ENCODE results near the gene ERVK3-1.
"Not testable (repeated sequence)": the region's sequence is repeated elsewhere in the genome, so short reads cannot be mapped to it uniquely, and the experiment has no call there.

The ERVK3-1 gene

GRCh38 chr19:58305065-58305931 is at the start of gene ERVK3-1:
Gene ERVK3-1, plus strand, starts transcription at chr19:58305377. Its CDS starts 6,792 bp downstream, at chr19:58312169.
- DNase-seq (ENCODE audit: low read depth), result peak; percentile 86

GRCh38 chr19:58258259-58258658 is 46.9 kb upstream of the ERVK3-1 start:
- not testable (repeated sequence) for DNase-seq (ENCODE audit: low read depth)

GRCh38 chr19:58261600-58261967 is 43.6 kb upstream of the ERVK3-1 start:
- no peak for DNase-seq (ENCODE audit: low read depth)

GRCh38 chr19:58261968-58262921 is 42.9 kb upstream of the ERVK3-1 start:
- DNase-seq (ENCODE audit: low read depth), result no peak

- DNase-seq (ENCODE audit: low read depth), result no peak
Measured at GRCh38 chr19:58262922-58263296, 42.3 kb upstream of the ERVK3-1 start.

- no peak for DNase-seq (ENCODE audit: low read depth)
Measured at GRCh38 chr19:58265100-58265499, 40.1 kb upstream of the ERVK3-1 start.

GRCh38 chr19:58268344-58268743 is 36.8 kb upstream of the ERVK3-1 start:
- no peak for DNase-seq (ENCODE audit: low read depth)

- no peak for DNase-seq (ENCODE audit: low read depth)
Measured at GRCh38 chr19:58274771-58275201, 30.4 kb upstream of the ERVK3-1 start.

- no peak for DNase-seq (ENCODE audit: low read depth)
Measured at GRCh38 chr19:58275564-58275963, 29.6 kb upstream of the ERVK3-1 start.

GRCh38 chr19:58277197-58277596 is 28.0 kb upstream of the ERVK3-1 start:
- no peak for DNase-seq (ENCODE audit: low read depth)

- no peak for DNase-seq (ENCODE audit: low read depth)
Measured at GRCh38 chr19:58277748-58278540, 27.2 kb upstream of the ERVK3-1 start.

GRCh38 chr19:58278541-58279041 is 26.6 kb upstream of the ERVK3-1 start, which contains the start of gene ZNF8:
Gene ZNF8, plus strand, starts transcription at chr19:58278955. Its CDS starts 127 bp downstream, at chr19:58279082.
- DNase-seq (ENCODE audit: low read depth), result peak; percentile 91

- no peak for DNase-seq (ENCODE audit: low read depth)
Measured at GRCh38 chr19:58279042-58279924, 25.9 kb upstream of the ERVK3-1 start.

GRCh38 chr19:58279925-58280316 is 25.3 kb upstream of the ERVK3-1 start:
- DNase-seq (ENCODE audit: low read depth), result no peak

GRCh38 chr19:58284199-58284598 is 21.0 kb upstream of the ERVK3-1 start:
- DNase-seq (ENCODE audit: low read depth), result no peak

GRCh38 chr19:58291943-58292342 is 13.2 kb upstream of the ERVK3-1 start:
- no peak for DNase-seq (ENCODE audit: low read depth)

GRCh38 chr19:58294743-58295374 is 10.3 kb upstream of the ERVK3-1 start:
- DNase-seq (ENCODE audit: low read depth), result no peak

- no peak for DNase-seq (ENCODE audit: low read depth)
Measured at GRCh38 chr19:58296104-58296503, 9.1 kb upstream of the ERVK3-1 start.

- DNase-seq (ENCODE audit: low read depth), result no peak
Measured at GRCh38 chr19:58300620-58301019, 4.6 kb upstream of the ERVK3-1 start.

GRCh38 chr19:58304255-58304654 is 922 bp upstream of the ERVK3-1 start:
- no peak for DNase-seq (ENCODE audit: low read depth)

Data from GM04503 (cell line).